GM23338 (cell line): Measurements from ENCODE around the gene RTKN2.

Experiments used
- CREB1 ChIP-seq: fragments of 250-450 bp; sonication (Bioruptor Pico); IDR thresholded peaks from 2 replicates; pipeline ENCODE4 v1.5.0; 2020; ENCODE audit warnings: low read depth, mild to moderate bottlenecking, moderate library complexity
- CTCF ChIP-seq, 2 experiments: fragments of 200-600 bp in 1 of 2; sonication (generic) in 1 of 2; conservative IDR thresholded peaks; 2 replicates each; pipeline versions ENCODE4 v1.5.1 to v1.6.1; 2016 to 2017; ENCODE audit warnings: antibody characterized with exemption in 2 of 2, low read depth in 2 of 2, mild to moderate bottlenecking in 2 of 2, moderate library complexity in 1 of 2
- ETS1 ChIP-seq: IDR thresholded peaks from 2 replicates; pipeline ENCODE4 v1.6.1; 2016; ENCODE audit warnings: antibody characterized with exemption
- EZH2 ChIP-seq: fragments of 200-600 bp; sonication (generic); IDR thresholded peaks from one replicate; pipeline ENCODE4 v1.8.0; 2017; ENCODE audit warnings: antibody characterized with exemption, mild to moderate bottlenecking, low read depth; ENCODE audit not compliant: unreplicated experiment
- EZH2phosphoT487 ChIP-seq: fragments of 200-600 bp; sonication (generic); IDR thresholded peaks from one replicate; pipeline ENCODE4 v1.8.1; 2018; ENCODE audit warnings: antibody characterized with exemption; ENCODE audit not compliant: unreplicated experiment
- JUNB ChIP-seq: IDR thresholded peaks from one replicate; pipeline ENCODE4 v1.6.1; 2016; ENCODE audit warnings: antibody characterized with exemption; ENCODE audit not compliant: unreplicated experiment
- NANOG ChIP-seq: IDR thresholded peaks from 2 replicates; pipeline ENCODE4 v1.6.1; 2016; ENCODE audit warnings: antibody characterized with exemption, borderline replicate concordance
- POLR2AphosphoS5 ChIP-seq: IDR thresholded peaks from 2 replicates; pipeline ENCODE4 v1.6.1; 2016; ENCODE audit warnings: antibody characterized with exemption, low read depth
- REST ChIP-seq: IDR thresholded peaks from one replicate; pipeline ENCODE4 v1.6.1; 2018; ENCODE audit warnings: antibody characterized with exemption; ENCODE audit not compliant: unreplicated experiment
- STAT1 ChIP-seq: IDR thresholded peaks from one replicate; pipeline ENCODE4 v1.6.1; 2016; ENCODE audit warnings: antibody characterized with exemption; ENCODE audit not compliant: unreplicated experiment
- ZNF114 ChIP-seq: fragments of 250-450 bp; sonication (Bioruptor Pico); IDR thresholded peaks from 2 replicates; pipeline ENCODE4 v1.5.0; 2020; ENCODE audit warnings: mild to moderate bottlenecking, moderate library complexity
- ZNF331 ChIP-seq: fragments of 250-450 bp; sonication (Bioruptor Pico); IDR thresholded peaks from 2 replicates; pipeline ENCODE4 v1.5.0; 2020; ENCODE audit warnings: low read depth, mild to moderate bottlenecking, moderate library complexity
- ZNF462 ChIP-seq: fragments of 250-450 bp; sonication (Bioruptor Pico); IDR thresholded peaks from 2 replicates; pipeline ENCODE4 v1.5.0; 2020; ENCODE audit warnings: mild to moderate bottlenecking, moderate library complexity

GRCh38 chr10:62234077-62234605, 34.5 kb downstream of the RTKN2 start:
- TF ChIP-seq CTCF (conservative IDR thresholded peaks at IDR 0.05; ENCODE audit: low read depth in 2 of 2) (no peak), EZH2 (no peak), POLR2AphosphoS5 (no peak), ZNF114 (CRISPR knock-in tag) (no peak), ZNF331 (CRISPR knock-in tag) (no peak), CREB1 (CRISPR knock-in tag) (no peak), REST (no peak), EZH2phosphoT487 (no peak), JUNB (no peak), ETS1 (no peak), STAT1 (no peak), NANOG (no peak), ZNF462 (CRISPR knock-in tag) (no peak)
